Measurements from ENCODE around the gene GRID1.
"Not testable (repeated sequence)": the region's sequence is repeated elsewhere in the genome, so short reads cannot be mapped to it uniquely, and the experiment has no call there.

GRID1 gene

GRCh38 chr10:86248062-86248461, 118.5 kb downstream of the GRID1 start:
- DNase-seq = no peak

GRCh38 chr10:86247588-86247987, 119.0 kb downstream of the GRID1 start:
- no peak for DNase-seq

GRCh38 chr10:86247073-86247472, 119.5 kb downstream of the GRID1 start:
- DNase-seq = no peak

GRCh38 chr10:86246279-86246940, 120.2 kb downstream of the GRID1 start:
- no peak for DNase-seq

- no peak for DNase-seq
Measured at GRCh38 chr10:86245015-86245394, 121.6 kb downstream of the GRID1 start.

GRCh38 chr10:86244297-86245014, 122.1 kb downstream of the GRID1 start:
- DNase-seq = no peak

GRCh38 chr10:86243651-86244155, 122.9 kb downstream of the GRID1 start:
- DNase-seq = no peak

- no peak for DNase-seq
Measured at GRCh38 chr10:86242761-86243160, 123.8 kb downstream of the GRID1 start.

- DNase-seq = not testable (repeated sequence)
Measured at GRCh38 chr10:86238089-86238488, 128.5 kb downstream of the GRID1 start.

- DNase-seq = no peak
Measured at GRCh38 chr10:86234541-86235270, 131.9 kb downstream of the GRID1 start.

- no peak for DNase-seq
Measured at GRCh38 chr10:86234107-86234506, 132.5 kb downstream of the GRID1 start.

- no peak for DNase-seq
Measured at GRCh38 chr10:86233131-86233530, 133.5 kb downstream of the GRID1 start.

- DNase-seq = no peak
Measured at GRCh38 chr10:86232644-86233043, 134.0 kb downstream of the GRID1 start.

- no peak for DNase-seq
Measured at GRCh38 chr10:86231796-86232560, 134.6 kb downstream of the GRID1 start.

- no peak for DNase-seq
Measured at GRCh38 chr10:86230557-86231180, 135.9 kb downstream of the GRID1 start.

- no peak for DNase-seq
Measured at GRCh38 chr10:86229811-86230556, 136.6 kb downstream of the GRID1 start.

- no peak for DNase-seq
Measured at GRCh38 chr10:86229376-86229775, 137.2 kb downstream of the GRID1 start.

- no peak for DNase-seq
Measured at GRCh38 chr10:86227501-86228258, 138.9 kb downstream of the GRID1 start.

GRCh38 chr10:86226781-86227201, 139.8 kb downstream of the GRID1 start:
- no peak for DNase-seq

- DNase-seq = no peak
Measured at GRCh38 chr10:86226016-86226415, 140.6 kb downstream of the GRID1 start.
